AG04449 (cell line): ENCODE measurements around the gene QPRT.
A peak's percentile ranks its signal among the peaks of the same experiment; 100 is the strongest.
"Not testable (repeated sequence)": the region's sequence is repeated elsewhere in the genome, so short reads cannot be mapped to it uniquely, and the experiment has no call there.

Experiments used
- CTCF ChIA-PET: fragments of 350-600 bp; formaldehyde crosslinking; extraction: SDS; loops from one replicate; lab custom pipeline; 2021; ENCODE audit warnings: antibody characterized with exemption; lab: Yijun Ruan, JAX
- POLR2A ChIA-PET: fragments of 400-600, 350-600 bp; formaldehyde crosslinking; extraction: SDS; loops from one replicate; lab custom pipeline; 2020; ENCODE audit warnings: antibody characterized with exemption, inconsistent platforms; lab: Yijun Ruan, JAX
- DNase-seq: peaks from one replicate; pipeline ENCODE4 v3.0.0-alpha.2; 2010; ENCODE audit warnings: low read depth, low spot score
- H3K4me3 ChIP-seq: 2 replicates; pipeline ENCODE4 v1.5.1; 2011; ENCODE audit warnings: low read depth, mild to moderate bottlenecking, control low read depth, low read length
- CTCF ChIP-seq: IDR thresholded peaks from one replicate; pipeline ENCODE4 v1.5.1; 2011; ENCODE audit warnings: mild to moderate bottlenecking, moderate library complexity, low read length, control low read depth, inconsistent platforms; ENCODE audit not compliant: insufficient read depth; ENCODE audit errors: missing control alignments

QPRT gene

GRCh38 chr16:29678691-29679267 is at the start of gene QPRT:
TSS of gene QPRT (plus strand) at chr16:29679180. CDS start at chr16:29679198, 18 bp downstream.
- H3K4me3 ChIP-seq, result peak within 1 kb of the TSS; percentile 54
- POLR2A ChIA-PET, result no interaction called here
- no peak for DNase-seq
- TF ChIP-seq CTCF, result no peak
- CTCF ChIA-PET, result interaction anchor here (1.3 to 2.0 kb wide), 3 partner anchors 13 to 22 kb away, joined by 4 to 9 read pairs (median 7); no protein-coding TSS in a partner anchor

GRCh38 chr16:29629318-29629717 is 49.7 kb upstream of the QPRT start:
- CTCF ChIA-PET, DNase-seq, H3K4me3 ChIP-seq, POLR2A ChIA-PET: not testable (repeated sequence)

- POLR2A ChIA-PET, H3K4me3 ChIP-seq, DNase-seq, CTCF ChIA-PET: not testable (repeated sequence)
Measured at GRCh38 chr16:29631658-29632057, 47.3 kb upstream of the QPRT start.

GRCh38 chr16:29635902-29636301 is 43.1 kb upstream of the QPRT start:
- DNase-seq, H3K4me3 ChIP-seq, POLR2A ChIA-PET, CTCF ChIA-PET: not testable (repeated sequence)

- POLR2A ChIA-PET, CTCF ChIA-PET, H3K4me3 ChIP-seq, DNase-seq: not testable (repeated sequence)
Measured at GRCh38 chr16:29636368-29636767, 42.6 kb upstream of the QPRT start.

GRCh38 chr16:29638751-29639150 is 40.2 kb upstream of the QPRT start:
- CTCF ChIA-PET, result interaction anchor here (1.3 kb wide), 1 partner anchor 13 kb away, joined by 3 read pairs; no protein-coding TSS in a partner anchor
- DNase-seq, POLR2A ChIA-PET, H3K4me3 ChIP-seq: not testable (repeated sequence)

- H3K4me3 ChIP-seq, result no peak overlapping the region
- ChIA-PET POLR2A (no interaction called here), CTCF (interaction anchor here (2.2 kb wide), 1 partner anchor 10 kb away, joined by 6 read pairs; no protein-coding TSS in a partner anchor)
- DNase-seq, result no peak
- TF ChIP-seq CTCF, result no peak
Measured at GRCh38 chr16:29641561-29641960, 37.4 kb upstream of the QPRT start.

- no peak overlapping the region for H3K4me3 ChIP-seq
- no peak for DNase-seq
- CTCF ChIA-PET, result interaction anchor here (0.8 kb wide), 1 partner anchor 86 kb away, joined by 3 read pairs; no protein-coding TSS in a partner anchor
- POLR2A ChIA-PET, result no interaction called here
- TF ChIP-seq CTCF, result no peak
Measured at GRCh38 chr16:29643596-29643995, 35.4 kb upstream of the QPRT start.

- DNase-seq, result no peak
- POLR2A ChIA-PET, result no interaction called here
- CTCF ChIA-PET, result no interaction called here
- H3K4me3 ChIP-seq, result no peak overlapping the region
- no peak for TF ChIP-seq CTCF
Measured at GRCh38 chr16:29644338-29644857, 34.6 kb upstream of the QPRT start.
